Parathyroid adenoma (tissue), 2 donors: ENCODE results near the gene UBE2R2.
"Not testable (repeated sequence)": the region's sequence is repeated elsewhere in the genome, so short reads cannot be mapped to it uniquely, and the experiment has no call there.

Source experiments
- H2AFZ ChIP-seq: fragments of 300-600 bp; sonication (generic); one replicate; pipeline ENCODE4 v1.7.0; 2017; ENCODE audit warnings: antibody characterized with exemption, mild to moderate bottlenecking
- H3K27ac ChIP-seq: fragments of 300-600 bp; sonication (generic); one replicate; pipeline ENCODE4 v1.7.0; 2017
- H3K27me3 ChIP-seq: fragments of 300-600 bp; sonication (generic); one replicate; pipeline ENCODE4 v1.7.0; 2017; ENCODE audit warnings: low read length; ENCODE audit not compliant: control insufficient read depth, insufficient read depth
- H3K36me3 ChIP-seq: fragments of 300-600 bp; sonication (generic); one replicate; pipeline ENCODE4 v1.7.0; 2017; ENCODE audit warnings: low read length; ENCODE audit not compliant: control insufficient read depth, insufficient read depth
- H3K4me1 ChIP-seq: fragments of 300-600 bp; sonication (generic); one replicate; pipeline ENCODE4 v1.7.0; 2017; ENCODE audit warnings: control low read depth
- H3K4me2 ChIP-seq: fragments of 300-600 bp; sonication (generic); one replicate; pipeline ENCODE4 v1.7.0; 2017; ENCODE audit warnings: low read length
- H3K4me3 ChIP-seq: fragments of 300-600 bp; sonication (generic); one replicate; pipeline ENCODE4 v1.7.0; 2017; ENCODE audit warnings: low read depth, low read length
- H3K79me2 ChIP-seq: fragments of 300-600 bp; sonication (generic); one replicate; pipeline ENCODE4 v1.7.0; 2017; ENCODE audit warnings: control low read depth
- H3K9ac ChIP-seq: fragments of 300-600 bp; sonication (generic); one replicate; pipeline ENCODE4 v1.7.0; 2017; ENCODE audit warnings: mild to moderate bottlenecking
- H3K9me3 ChIP-seq: fragments of 300-600 bp; sonication (generic); one replicate; pipeline ENCODE4 v1.7.0; 2017; ENCODE audit warnings: low read length; ENCODE audit not compliant: control insufficient read depth
- TF ChIP-seq, protein P1 (sequence below): fragments of 300-600 bp; sonication (generic); IDR thresholded peaks from one replicate; pipeline ENCODE4 v1.7.0; 2017; ENCODE audit warnings: antibody characterized with exemption, mild to moderate bottlenecking
- donor health status: primary hyperparathyroidism.

Gene UBE2R2

GRCh38 chr9:33798545-33798944 lies 18.4 kb upstream of the UBE2R2 start:
- no peaks in the 10 kb centered on the region for H3K9me3 ChIP-seq
- no peaks in the 10 kb centered on the region for H3K27me3 ChIP-seq
- H3K36me3 ChIP-seq = no peaks in the 10 kb centered on the region
- H3K4me1 ChIP-seq = no peaks in the 10 kb centered on the region
- H3K9ac ChIP-seq = no peak overlapping the region
- no peak overlapping the region for H3K27ac ChIP-seq
- H3K4me2 ChIP-seq = no peak overlapping the region
- no peak overlapping the region for H2AFZ ChIP-seq
- TF ChIP-seq, protein P1, sequence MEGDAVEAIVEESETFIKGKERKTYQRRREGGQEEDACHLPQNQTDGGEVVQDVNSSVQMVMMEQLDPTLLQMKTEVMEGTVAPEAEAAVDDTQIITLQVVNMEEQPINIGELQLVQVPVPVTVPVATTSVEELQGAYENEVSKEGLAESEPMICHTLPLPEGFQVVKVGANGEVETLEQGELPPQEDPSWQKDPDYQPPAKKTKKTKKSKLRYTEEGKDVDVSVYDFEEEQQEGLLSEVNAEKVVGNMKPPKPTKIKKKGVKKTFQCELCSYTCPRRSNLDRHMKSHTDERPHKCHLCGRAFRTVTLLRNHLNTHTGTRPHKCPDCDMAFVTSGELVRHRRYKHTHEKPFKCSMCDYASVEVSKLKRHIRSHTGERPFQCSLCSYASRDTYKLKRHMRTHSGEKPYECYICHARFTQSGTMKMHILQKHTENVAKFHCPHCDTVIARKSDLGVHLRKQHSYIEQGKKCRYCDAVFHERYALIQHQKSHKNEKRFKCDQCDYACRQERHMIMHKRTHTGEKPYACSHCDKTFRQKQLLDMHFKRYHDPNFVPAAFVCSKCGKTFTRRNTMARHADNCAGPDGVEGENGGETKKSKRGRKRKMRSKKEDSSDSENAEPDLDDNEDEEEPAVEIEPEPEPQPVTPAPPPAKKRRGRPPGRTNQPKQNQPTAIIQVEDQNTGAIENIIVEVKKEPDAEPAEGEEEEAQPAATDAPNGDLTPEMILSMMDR = no peak
- no peak overlapping the region for H3K4me3 ChIP-seq
- H3K79me2 ChIP-seq = no peaks in the 10 kb centered on the region

- H3K27ac ChIP-seq = no peak overlapping the region
- TF ChIP-seq, protein P1 = no peak
- H3K4me2 ChIP-seq = no peak overlapping the region
- H3K9me3 ChIP-seq = no peaks in the 10 kb centered on the region
- H3K9ac ChIP-seq = no peak overlapping the region
- no peak overlapping the region for H2AFZ ChIP-seq
- no peaks in the 10 kb centered on the region for H3K4me1 ChIP-seq
- H3K36me3 ChIP-seq = no peaks in the 10 kb centered on the region
- no peaks in the 10 kb centered on the region for H3K79me2 ChIP-seq
- H3K4me3 ChIP-seq = no peak overlapping the region
- no peaks in the 10 kb centered on the region for H3K27me3 ChIP-seq
These were observed 16.8 kb upstream of the UBE2R2 start for GRCh38 chr9:33799928-33800704.

GRCh38 chr9:33800886-33801285 lies 16.1 kb upstream of the UBE2R2 start:
- Histone ChIP-seq H3K4me1 (no peaks in the 10 kb centered on the region), H3K9me3 (no peaks in the 10 kb centered on the region), H3K9ac (no peak overlapping the region), H3K4me3 (no peak overlapping the region), H3K79me2 (no peaks in the 10 kb centered on the region), H3K36me3 (no peaks in the 10 kb centered on the region), H3K4me2 (no peak overlapping the region), H3K27ac (no peak overlapping the region), H2AFZ (no peak overlapping the region), H3K27me3 (no peaks in the 10 kb centered on the region)
- TF ChIP-seq, protein P1 = no peak

GRCh38 chr9:33801943-33802500 lies 14.9 kb upstream of the UBE2R2 start:
- not testable (repeated sequence) for H3K27me3 ChIP-seq, H3K9me3 ChIP-seq

DNA sequence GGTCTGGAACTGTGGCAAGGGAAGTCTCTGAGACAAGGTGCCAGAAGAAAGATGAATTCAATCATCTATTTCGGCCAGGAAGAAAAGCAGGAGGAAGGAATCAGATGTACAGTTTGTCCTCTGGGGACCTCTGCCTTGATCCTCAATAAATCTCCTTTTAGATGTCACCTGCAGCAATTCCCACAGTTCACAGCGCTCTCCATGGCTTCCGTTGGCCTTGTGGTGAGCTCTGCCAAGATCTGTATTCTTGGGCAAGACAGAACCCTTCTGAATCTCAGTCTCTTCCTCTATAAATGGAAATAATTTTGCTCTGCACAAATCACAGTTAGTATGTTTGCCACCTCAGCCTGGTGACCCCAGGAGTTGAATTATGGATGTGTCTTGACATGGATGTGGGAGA lies 12.8 kb upstream of the UBE2R2 start:
- not testable (repeated sequence) for H3K27ac ChIP-seq, H3K36me3 ChIP-seq, H3K4me2 ChIP-seq, H3K4me3 ChIP-seq, H3K9me3 ChIP-seq, H3K27me3 ChIP-seq, H3K9ac ChIP-seq, H3K4me1 ChIP-seq, H2AFZ ChIP-seq, H3K79me2 ChIP-seq

More at GRCh38 chr9:33801943-33802500, 14.9 kb upstream of the UBE2R2 start:
- H3K4me2 ChIP-seq, H3K9ac ChIP-seq, H3K79me2 ChIP-seq, H3K27ac ChIP-seq, H3K4me1 ChIP-seq, H3K4me3 ChIP-seq, H3K36me3 ChIP-seq, H2AFZ ChIP-seq: not testable (repeated sequence)

- H2AFZ ChIP-seq, H3K9ac ChIP-seq, H3K27ac ChIP-seq, H3K27me3 ChIP-seq, H3K9me3 ChIP-seq, H3K4me1 ChIP-seq, H3K36me3 ChIP-seq, H3K79me2 ChIP-seq, H3K4me2 ChIP-seq, H3K4me3 ChIP-seq: not testable (repeated sequence)
These were observed 9.8 kb upstream of the UBE2R2 start for GRCh38 chr9:33807156-33807555.

DNA sequence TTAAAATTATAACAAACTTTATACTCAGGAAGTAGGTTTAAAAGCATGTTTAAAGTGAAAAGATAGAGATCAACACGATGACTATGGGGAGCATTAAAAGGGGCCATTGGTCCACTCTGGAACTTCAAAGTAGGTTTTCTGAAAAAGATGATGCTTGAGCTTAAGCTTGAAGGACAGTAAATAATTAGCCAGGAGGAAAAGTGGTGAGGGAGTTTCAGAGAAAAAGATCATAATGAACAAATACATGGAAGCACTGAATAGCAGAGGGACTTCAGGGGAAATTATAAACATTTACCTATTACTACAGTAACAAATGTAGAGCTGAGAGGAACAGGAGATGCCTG lies 8.0 kb upstream of the UBE2R2 start:
- not testable (repeated sequence) for H3K27ac ChIP-seq, H3K4me2 ChIP-seq, H3K27me3 ChIP-seq, H3K9me3 ChIP-seq, H3K4me3 ChIP-seq, H3K79me2 ChIP-seq, H3K4me1 ChIP-seq, H2AFZ ChIP-seq, H3K9ac ChIP-seq, H3K36me3 ChIP-seq
